HG03460 (cell line): Measurements from ENCODE around the gene AHNAK.
"Not testable (repeated sequence)": the region's sequence is repeated elsewhere in the genome, so short reads cannot be mapped to it uniquely, and the experiment has no call there.

Source experiments
- ATAC-seq: cut with Tn5 transposase; IDR thresholded peaks from one replicate; pipeline ENCODE4 v1.9.1; 2021; ENCODE audit not compliant: unreplicated experiment

Gene AHNAK, protein sequence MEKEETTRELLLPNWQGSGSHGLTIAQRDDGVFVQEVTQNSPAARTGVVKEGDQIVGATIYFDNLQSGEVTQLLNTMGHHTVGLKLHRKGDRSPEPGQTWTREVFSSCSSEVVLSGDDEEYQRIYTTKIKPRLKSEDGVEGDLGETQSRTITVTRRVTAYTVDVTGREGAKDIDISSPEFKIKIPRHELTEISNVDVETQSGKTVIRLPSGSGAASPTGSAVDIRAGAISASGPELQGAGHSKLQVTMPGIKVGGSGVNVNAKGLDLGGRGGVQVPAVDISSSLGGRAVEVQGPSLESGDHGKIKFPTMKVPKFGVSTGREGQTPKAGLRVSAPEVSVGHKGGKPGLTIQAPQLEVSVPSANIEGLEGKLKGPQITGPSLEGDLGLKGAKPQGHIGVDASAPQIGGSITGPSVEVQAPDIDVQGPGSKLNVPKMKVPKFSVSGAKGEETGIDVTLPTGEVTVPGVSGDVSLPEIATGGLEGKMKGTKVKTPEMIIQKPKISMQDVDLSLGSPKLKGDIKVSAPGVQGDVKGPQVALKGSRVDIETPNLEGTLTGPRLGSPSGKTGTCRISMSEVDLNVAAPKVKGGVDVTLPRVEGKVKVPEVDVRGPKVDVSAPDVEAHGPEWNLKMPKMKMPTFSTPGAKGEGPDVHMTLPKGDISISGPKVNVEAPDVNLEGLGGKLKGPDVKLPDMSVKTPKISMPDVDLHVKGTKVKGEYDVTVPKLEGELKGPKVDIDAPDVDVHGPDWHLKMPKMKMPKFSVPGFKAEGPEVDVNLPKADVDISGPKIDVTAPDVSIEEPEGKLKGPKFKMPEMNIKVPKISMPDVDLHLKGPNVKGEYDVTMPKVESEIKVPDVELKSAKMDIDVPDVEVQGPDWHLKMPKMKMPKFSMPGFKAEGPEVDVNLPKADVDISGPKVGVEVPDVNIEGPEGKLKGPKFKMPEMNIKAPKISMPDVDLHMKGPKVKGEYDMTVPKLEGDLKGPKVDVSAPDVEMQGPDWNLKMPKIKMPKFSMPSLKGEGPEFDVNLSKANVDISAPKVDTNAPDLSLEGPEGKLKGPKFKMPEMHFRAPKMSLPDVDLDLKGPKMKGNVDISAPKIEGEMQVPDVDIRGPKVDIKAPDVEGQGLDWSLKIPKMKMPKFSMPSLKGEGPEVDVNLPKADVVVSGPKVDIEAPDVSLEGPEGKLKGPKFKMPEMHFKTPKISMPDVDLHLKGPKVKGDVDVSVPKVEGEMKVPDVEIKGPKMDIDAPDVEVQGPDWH (N-terminal part only)

DNA sequence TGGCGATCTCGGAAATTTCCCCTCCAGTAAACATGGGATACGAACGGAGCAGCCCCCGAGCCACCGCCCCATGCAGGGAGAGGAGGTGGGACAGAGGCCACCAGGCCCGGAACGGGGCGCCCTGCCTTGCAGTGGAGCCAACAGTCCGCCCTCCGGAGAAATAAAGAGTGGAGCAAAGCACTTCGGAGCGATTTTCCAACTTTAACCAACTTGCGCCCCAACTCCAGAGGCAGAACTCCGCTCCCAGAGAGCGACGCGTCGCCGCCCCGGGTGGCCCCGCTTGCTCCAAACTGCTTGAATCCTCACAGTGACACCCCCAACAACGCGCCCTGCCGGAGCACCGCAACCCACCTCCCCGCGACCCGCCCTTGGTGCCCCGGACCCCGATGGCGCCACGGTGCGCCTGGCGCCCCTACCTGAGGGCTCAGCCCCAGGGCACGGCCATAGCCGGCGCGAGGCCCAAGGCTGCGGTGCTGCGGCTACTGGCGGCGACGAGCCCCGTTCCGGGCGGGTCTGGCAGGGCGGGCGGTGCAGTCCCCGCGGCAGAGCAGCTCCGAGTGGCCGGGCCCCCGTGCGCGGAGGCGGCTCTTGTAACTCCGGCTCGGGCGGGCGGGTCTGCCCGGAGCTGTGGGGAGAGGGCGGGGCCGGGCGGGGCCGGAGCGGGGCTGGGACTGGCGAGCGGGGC is at the start of gene AHNAK:
Gene AHNAK (minus strand): TSS at position 563 of the 685 bp plus-strand sequence. CDS start 10,708 bp downstream, outside the sequence.
- ATAC-seq = no peak

DNA sequence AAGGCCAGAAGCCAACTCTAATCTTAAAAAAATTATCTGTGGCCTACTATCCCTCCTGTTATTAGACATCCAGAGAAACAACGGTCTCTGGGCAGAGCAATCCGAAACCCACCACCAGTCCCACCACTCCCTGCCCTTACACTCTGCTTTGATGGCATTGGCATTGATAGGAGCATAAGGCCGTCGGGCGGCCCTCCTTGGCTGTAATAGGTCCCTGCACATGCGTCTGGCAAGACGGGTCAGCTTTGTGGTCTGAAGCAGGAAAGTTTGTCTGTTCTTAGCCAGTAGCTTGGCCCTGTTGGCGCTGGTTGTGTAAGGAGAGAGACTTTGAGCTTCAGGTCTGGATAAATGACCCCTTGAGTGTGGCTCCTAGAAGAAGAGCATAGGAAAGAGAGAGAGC is 48.5 kb upstream of the AHNAK start:
- no peak for ATAC-seq

DNA sequence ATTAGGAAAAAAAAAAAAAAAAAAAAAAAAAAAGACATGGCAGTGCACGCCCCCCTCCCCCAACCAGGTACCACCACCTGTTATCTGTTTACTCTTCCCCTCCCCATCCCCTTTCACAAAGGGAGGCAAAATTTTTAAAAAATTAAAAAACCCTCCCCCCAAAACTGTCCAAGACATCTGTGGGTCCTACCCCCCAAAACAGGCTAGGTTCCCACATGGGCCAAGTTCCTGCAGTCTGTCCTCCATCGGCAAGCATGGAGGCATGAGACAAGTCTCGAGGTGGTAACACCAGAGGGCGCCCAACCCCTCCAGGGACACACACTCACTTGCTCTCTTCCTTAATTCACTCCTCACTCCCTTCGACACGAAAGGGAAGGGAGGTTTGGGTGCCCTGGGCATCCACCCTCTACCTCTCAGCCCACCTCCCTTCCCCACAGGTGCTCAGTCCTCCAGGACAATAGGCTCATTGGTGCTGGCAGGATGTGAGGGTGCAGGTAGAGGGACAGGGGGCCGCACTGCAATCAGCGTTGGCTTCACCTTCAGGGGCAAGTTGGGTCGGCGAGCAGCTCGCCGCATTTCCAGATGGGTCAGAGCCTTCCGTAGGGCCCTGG is 46.9 kb upstream of the AHNAK start:
- ATAC-seq = no peak

DNA sequence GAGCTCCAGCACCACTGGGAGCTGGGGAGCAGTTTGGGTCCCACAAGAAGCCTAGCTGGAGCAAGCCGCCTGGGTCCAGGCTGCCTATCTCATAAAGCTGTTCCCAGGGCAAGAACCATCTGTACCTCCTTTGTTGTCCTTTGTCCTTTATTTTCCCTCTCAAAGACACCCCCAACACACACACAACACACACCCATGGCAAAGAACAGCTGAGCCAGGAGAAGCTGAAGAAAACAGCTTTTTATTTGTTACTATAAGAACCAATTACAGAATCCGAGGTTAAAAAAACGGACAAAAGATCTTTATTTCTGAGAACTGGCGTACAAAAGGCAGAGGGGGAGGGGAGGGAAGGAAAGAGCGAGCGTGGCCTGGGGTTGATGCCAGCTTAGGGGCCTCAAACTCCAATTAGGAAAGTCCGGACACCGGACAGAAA is 46.4 kb upstream of the AHNAK start:
- ATAC-seq = no peak

DNA sequence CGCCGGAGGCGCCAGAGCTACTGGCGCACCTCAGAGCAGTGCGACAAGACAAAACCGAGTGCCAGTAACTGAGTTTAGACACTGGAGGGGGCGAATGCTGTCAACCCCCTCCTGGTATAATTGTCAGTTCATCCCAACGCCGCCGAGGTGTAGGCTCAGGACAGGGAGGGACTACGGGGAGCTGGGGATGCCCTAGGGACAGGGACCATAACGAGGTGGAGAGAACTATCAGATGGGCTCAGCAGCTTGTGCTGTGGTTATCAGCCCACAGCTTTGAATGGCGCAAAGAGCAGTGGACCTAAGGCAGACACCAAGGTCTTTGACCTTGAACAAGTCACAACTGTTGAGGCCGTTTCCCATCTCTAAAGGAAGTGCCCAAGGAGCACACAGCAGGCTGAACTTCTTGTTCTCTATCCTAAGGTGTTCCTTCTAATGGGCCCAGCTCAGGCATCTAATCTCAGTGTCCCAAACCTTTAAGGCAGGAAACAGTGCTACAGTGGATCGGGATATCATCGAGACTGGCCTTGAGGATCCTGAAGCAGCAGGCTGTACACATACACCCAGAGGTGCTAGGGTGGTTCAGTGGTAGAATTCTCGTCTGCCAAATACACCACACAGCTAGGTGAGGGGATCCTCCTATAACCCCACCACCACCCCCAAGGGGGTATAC is 45.7 kb upstream of the AHNAK start:
- ATAC-seq = peak; percentile 1

DNA sequence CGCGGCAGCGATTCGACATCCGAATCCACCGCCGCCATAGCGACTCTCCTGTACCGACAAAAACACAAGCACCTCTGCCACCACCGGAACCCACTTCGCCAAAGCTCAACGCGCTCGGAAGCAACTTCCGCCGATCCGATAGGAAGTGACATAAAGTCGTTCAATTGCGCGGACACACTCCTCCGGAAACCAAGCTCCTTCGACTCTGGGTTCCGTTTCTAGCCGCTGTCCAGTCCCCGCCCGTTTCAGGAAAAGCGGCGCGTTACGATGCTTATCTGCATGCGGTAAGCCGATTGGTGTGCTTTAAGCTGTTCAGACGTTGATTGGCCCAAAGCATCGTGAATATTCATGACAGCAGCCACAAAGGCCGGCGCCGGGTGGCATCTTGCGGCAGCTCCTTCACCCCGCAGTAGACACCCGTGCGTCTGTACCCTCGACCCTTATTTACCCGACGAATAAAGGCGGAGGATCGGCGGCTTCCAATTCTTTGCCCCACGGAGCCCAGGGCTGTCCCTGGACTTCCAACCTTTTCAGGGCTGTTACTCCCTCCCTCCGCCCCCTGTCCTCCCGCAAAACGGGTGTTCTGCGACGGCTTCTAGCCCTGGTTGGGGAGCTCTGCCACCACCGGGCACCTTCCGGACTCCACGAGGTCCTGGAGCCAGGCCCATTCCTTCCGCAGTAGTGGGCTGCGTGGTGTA is 45.0 kb upstream of the AHNAK start, which contains the start of gene TUT1:
Gene TUT1 (minus strand): TSS at position 76 of the 698 bp plus-strand sequence. CDS start 38 bp downstream, at position 38.
- ATAC-seq = peak; percentile 86

DNA sequence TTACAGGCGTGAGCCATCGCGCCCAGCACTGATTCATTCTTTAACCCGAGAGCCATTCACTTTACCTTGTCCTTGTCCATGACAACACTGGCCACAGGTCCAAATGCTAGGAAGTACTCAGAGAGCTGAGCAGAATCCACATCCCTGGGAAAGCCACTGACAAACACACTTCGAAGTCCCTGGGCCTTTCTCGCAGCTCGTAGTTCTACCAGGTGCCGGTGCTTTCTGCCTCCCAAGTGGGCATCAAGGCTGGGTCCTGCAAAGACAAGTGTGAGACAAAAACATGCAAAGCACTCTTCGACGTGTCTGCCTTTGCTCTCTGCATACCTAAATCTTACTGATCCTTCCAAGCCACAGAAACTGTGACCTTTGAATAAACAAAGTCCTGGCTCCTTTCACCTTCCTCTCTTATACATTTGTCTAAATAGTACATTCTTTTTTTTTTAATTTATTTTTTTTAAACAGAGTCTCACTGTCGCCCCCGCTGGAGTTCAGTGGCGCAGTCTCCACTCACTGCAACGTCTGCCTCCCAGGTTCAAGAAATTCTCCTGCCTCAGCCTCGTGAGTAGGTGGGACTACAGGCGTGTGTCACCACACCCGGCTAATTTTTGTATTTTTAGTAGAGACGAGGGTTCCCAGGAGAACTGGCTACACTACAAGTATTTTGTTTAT is 42.5 kb upstream of the AHNAK start:
- ATAC-seq = no peak

DNA sequence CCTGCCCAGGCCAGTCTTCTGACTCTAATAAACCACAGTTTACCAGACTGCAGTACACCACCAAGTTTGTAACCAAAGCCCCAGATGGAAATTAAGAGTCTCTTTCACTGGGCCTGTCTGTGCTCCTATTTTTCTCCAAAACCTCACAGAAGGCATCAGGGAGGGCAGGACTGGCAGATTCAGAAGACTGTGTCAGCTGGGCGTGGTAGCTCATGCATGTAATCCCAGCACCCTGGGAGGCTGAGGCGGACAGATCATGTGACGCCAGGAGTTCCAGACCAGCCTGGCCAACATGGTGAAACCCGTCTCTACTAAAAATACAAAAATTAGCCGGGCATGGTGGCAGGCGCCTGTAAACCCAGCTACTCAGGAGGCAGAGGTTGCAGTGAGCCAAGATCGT is 38.8 kb upstream of the AHNAK start:
- not testable (repeated sequence) for ATAC-seq

DNA sequence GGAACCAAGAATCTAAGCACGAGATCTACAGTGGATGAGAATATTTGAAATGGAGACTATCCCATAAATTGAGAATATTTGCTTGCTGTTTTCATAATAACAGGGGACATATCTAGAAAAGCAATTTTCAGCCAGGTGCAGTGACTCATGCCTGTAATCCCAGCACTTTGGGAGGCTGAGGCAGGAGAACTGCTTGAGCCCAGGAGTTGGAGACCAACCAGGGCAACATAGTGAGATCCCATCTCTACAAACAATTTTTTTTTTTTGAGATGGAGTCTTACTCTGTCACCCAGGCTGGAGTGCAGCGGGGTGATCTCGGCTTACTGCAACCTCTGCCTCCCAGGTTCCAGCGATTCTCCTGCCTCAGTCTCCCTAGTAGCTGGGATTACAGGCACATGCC is 35.1 kb upstream of the AHNAK start:
- ATAC-seq = not testable (repeated sequence)

DNA sequence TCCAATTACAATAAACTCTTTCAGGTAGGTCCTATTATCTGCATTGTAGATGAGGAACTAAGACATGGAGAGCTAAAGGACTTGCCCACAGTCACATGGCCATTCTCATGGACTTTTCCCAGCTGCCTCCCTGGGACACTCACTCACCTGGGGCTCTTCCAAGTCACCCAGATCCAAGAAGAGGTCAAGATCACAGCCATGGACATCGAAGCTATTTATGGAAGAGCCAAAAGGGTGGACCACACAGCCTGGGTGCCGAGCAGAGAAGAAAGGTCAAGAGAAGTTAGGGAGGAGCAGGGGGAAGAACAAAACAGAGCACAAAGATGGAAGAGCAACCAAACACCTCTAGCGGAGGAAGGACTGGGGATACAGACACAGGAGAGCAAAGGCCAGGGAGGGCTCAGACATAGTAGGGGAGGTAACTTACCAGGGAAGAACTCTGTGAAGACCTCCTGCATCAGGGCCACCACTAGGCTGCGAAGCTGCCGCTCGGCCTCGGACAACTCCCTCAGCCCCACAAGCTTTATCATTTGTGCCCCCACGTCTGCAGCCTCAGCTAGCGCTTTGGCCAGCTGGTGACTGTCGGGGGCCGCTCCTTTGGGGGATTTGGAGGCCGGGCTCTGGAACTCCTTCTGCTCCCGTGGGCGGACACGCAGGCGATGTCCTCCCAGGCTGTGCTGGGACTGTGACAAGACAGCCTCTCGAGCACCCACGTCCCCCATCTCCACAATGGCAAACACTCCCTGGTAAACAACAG is 34.5 kb upstream of the AHNAK start:
- no peak for ATAC-seq

DNA sequence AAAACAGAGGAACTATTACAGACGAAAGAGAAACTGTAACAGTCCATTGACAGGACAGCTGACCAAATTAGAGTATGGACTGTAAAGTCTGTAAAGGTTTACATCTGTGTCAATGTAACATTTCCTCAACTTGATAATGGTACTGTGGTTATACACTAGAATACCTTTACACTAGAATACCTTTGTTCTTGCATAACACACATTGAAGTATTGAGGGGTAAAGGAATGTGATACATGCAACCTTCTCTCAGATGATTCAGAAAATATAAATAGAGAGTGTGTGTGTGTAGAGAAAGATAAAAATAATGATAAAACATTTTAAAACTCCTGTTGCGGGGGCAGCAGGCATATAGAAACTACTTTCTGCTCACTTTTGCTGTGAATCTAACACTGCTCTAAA is 32.6 kb upstream of the AHNAK start:
- no peak for ATAC-seq

DNA sequence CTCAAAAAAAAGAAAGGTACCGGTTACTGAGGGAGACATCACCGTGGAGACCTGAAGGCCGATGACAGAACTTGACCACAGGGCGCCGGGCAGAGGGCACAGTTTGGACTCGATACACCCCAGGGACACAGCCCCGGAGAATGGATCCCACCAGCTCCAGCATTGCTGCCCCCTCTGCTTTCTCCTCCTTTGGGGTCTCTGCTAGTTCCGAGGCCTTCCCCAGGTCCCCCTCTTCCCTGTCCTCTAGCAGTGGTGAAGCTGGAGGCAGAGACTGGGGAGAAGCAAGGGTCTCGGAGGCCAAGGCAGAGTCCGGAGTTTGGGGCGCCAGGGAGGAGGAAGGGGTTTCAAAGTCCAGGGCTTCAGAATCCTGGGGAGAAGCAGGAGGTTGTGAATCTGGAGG is 31.9 kb upstream of the AHNAK start:
- ATAC-seq = no peak

DNA sequence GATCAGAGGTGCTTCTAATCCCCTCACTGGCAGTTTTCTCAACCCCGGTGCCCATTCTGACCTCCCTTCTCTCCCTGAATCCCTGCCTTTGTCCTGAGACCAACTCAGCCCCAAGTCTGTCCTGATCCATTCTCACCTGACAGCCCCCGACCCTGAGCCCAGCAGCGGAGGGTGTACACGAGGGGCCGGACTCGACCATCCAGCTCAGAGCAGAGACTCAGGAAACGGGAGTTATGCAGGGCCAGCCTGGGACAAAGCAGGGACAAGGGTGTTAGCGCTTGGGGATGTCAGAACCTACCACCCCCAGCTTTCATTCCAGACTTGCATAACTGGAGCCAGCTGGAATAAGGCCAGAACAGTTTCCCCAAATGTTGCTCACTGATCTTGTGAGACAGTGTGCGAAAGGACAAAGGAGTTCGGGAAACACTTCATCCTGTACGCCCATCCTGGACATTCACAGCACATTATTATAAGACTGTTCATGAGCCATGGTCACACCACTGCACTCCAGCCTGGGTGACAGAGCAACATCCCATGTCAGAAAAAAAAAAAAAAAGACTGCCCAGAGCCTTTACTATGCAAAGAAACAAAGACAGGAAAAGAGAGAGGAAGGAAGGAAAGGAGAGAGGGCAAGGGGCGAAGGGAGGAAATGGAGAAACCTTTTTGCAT is 30.6 kb upstream of the AHNAK start:
- ATAC-seq = no peak

DNA sequence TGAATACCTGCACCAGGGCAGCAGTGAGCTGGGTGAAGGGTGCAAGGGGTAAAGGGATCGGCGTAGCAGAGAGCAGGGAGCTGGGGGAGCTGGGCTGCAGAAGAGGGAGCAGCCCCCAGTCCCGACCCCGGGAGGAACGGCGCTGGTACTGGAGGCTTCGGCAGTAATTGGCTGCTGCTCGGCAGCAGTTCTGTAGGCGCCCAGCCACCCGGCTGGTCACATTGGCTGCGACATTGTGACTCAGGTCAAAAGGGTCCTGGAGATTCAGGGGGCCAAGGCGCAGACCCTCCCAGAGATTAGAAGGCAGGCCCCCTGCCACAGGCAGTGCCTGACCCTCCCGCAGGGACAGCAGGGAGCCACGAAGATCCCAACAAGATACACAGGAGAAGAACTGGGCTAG is 29.2 kb upstream of the AHNAK start:
- no peak for ATAC-seq

DNA sequence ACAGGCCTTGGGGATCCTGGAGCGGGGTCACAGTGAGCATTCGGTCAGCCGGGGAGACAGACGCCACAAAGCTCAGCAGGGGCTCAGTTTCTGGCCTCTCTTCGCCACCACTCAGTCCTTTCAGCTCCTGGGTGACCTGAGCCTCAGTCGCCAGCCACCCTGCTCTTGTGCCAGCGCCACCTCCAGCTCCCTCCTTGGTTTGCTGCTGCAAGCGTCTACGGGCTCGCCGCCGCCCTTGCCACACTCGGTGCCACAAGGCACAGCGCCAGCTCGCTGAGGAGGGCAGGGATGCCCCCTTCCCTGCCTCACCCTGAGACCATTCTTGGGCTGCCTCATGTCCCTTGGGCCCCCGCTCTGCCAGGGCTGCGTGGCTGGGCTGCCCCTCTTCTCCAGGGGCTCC is 28.6 kb upstream of the AHNAK start:
- no peak for ATAC-seq

DNA sequence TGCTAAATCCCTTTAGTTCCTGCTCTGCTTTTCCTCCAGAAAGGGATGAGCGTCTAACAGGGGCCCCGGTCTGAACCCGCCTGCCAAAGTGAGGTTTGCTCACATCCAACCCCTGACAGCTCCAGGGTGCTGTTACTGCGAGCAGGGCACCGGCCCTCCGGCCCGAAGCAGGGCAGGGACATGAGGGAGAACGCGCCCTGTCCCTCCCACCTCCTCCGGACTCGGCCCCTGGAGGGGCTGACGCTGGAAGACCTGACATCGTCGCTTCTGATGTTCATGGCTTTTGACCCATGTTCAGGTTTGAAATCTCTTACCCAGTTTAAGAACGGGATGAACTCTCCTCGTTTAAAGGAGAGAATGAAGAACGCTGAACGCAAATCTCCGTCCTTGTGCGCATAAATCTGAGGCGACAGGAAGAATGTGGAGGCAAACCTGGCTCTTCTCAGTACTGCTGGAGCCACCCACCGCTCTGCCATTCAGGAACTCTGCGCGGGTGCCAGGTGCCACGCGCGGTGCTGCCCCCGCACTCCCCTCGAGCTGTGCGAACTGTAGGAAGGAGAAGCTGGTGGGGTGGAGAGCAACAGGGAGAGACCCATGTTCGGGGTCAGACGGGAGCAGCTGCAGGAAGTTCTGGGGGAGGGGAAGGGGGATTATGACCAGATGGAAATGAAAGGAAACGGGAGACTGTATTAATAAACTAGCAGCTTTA is 27.9 kb upstream of the AHNAK start:
- ATAC-seq = peak; percentile 19
